ENCODE results near the gene AGFG1. TPM values are rescaled to one million over a fixed set of nuclear protein-coding genes. Genes with fewer than 3 reads are reported as not detected.
A peak's percentile ranks its signal among the peaks of the same experiment; 100 is the strongest.

Gene AGFG1
- total and polyA plus RNA-seq, 3 donors from 2014 or later, result 126 to 192 (median 135) TPM

DNA sequence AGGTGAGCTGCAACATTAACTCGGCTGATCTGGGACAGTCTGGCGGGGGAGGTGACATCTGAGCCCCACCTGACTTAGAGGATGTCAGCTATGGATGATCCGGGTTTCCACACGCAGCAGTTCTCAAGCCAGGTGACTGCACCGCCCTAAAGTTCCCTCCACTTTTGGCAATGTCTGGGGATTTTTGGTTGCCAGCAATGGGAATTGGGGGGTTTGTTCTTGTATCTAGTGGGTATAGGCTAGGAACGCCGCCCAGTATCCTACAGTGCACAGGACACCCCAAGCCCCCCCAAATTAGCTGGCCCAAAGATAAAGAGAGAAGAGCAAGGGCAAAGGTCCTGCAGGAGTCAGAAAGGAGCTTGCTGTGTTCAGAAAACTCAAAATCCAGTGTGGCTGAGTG lies 544 bp upstream of the AGFG1 start:
- Histone ChIP-seq H3K27me3 (no peaks in the 10 kb centered on the region), H3K4me1 (peaks cover 10% of the 10 kb centered on the region), H3K9me3 (no peaks in the 10 kb centered on the region), H3K4me3 (peak overlapping the region; percentile 90 to 91), H3K27ac (no peak overlapping the region), H3K36me3 (ENCODE audit: low read depth, missing control alignments) (no peaks in the 10 kb centered on the region)
- WGBS, 2 donors, result 68 to 78% methylated on average over 7 of the region's 7 CpGs
- TF ChIP-seq, protein P1, sequence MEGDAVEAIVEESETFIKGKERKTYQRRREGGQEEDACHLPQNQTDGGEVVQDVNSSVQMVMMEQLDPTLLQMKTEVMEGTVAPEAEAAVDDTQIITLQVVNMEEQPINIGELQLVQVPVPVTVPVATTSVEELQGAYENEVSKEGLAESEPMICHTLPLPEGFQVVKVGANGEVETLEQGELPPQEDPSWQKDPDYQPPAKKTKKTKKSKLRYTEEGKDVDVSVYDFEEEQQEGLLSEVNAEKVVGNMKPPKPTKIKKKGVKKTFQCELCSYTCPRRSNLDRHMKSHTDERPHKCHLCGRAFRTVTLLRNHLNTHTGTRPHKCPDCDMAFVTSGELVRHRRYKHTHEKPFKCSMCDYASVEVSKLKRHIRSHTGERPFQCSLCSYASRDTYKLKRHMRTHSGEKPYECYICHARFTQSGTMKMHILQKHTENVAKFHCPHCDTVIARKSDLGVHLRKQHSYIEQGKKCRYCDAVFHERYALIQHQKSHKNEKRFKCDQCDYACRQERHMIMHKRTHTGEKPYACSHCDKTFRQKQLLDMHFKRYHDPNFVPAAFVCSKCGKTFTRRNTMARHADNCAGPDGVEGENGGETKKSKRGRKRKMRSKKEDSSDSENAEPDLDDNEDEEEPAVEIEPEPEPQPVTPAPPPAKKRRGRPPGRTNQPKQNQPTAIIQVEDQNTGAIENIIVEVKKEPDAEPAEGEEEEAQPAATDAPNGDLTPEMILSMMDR (IDR thresholded peaks at IDR 0.05), result no peak
- TF ChIP-seq POLR2A (IDR thresholded peaks at IDR 0.05), result no peak
- no peak for DNase-seq
- intact Hi-C loops (cut with DNase I; ENCODE audit: low total_unique reads), result no loop called here

DNA sequence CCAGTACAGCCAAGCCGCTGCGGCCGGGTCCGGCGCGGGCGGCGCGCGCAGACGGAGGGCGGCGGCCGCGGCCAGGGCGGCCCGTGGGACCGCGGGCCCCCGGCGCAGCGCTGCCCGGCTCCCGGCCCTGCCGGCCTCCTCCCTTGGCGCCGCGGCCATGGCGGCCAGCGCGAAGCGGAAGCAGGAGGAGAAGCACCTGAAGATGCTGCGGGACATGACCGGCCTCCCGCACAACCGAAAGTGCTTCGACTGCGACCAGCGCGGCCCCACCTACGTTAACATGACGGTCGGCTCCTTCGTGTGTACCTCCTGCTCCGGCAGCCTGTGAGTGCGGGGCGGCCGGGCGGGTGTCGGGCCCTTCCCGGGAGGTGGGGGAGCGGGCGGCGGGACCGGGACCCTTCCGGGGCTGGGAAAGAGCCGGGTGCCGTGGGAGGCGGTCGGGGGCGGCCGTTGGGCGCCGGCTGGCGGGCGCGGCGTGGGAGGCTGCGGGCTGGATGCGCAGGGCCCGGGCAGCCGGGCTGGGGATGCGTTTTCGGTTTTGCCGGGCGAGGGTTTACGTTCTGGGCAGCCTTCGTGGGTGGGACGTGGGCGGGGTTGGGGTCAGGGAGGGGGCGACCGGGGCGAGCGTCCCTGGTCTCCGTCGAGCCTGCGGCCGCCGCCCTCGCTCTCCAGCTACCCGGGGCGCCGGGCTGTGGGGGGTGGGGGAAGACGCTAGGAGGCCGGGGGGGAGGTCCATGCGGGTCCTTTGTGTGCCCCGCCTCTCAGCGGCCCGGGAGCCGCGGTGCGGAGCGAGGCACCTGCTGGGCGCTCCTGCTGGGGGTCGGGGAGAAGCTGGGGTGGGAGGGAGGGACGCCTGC lies 537 bp downstream of the AGFG1 start:
- intact Hi-C loops (cut with DNase I; ENCODE audit: low total_unique reads), result no loop called here
- 0 to 1% methylated on average over 2 to 55 of the region's 106 CpGs for WGBS, 2 donors
- Histone ChIP-seq H3K9me3 (no peaks in the 10 kb centered on the region), H3K4me1 (peaks cover 10% of the 10 kb centered on the region), H3K27me3 (no peaks in the 10 kb centered on the region), H3K36me3 (ENCODE audit: low read depth, missing control alignments) (no peaks in the 10 kb centered on the region), H3K27ac (peak overlapping the region; percentile 86 to 90), H3K4me3 (peak overlapping the region; percentile 90 to 91)
- no peak for TF ChIP-seq POLR2A (IDR thresholded peaks at IDR 0.05)
- TF ChIP-seq, protein P1 (IDR thresholded peaks at IDR 0.05), result no peak
- DNase-seq, result peak; percentile 65

DNA sequence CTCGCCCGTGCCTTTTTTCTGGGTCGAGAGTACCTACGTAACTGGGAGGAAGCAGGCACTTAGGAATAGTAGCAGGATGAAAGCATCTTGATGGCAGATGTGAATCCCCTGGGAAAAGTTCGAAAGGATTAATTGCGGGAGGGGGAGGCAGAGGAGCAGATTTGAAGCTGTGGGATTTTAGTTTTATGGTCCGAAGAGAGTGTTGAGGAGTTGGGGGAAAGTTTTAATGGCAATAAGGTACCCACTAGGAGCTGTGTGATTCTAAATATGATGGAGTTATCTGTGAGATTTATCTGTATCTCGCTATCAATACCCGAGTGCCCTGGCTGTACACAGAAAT lies 1.1 kb downstream of the AGFG1 start:
- WGBS, 2 donors, result 1 to 3% methylated on average over 9 of the region's 9 CpGs
- Histone ChIP-seq H3K27me3 (no peaks in the 10 kb centered on the region), H3K9me3 (no peaks in the 10 kb centered on the region), H3K4me1 (peaks cover 10% of the 10 kb centered on the region), H3K36me3 (ENCODE audit: low read depth, missing control alignments) (no peaks in the 10 kb centered on the region), H3K4me3 (peak overlapping the region; percentile 90 to 91), H3K27ac (peak overlapping the region; percentile 86 to 90)
- TF ChIP-seq, protein P1 (IDR thresholded peaks at IDR 0.05), result no peak
- no peak for TF ChIP-seq POLR2A (IDR thresholded peaks at IDR 0.05)
- intact Hi-C loops (cut with DNase I; ENCODE audit: low total_unique reads), result no loop called here
- DNase-seq, result no peak

DNA sequence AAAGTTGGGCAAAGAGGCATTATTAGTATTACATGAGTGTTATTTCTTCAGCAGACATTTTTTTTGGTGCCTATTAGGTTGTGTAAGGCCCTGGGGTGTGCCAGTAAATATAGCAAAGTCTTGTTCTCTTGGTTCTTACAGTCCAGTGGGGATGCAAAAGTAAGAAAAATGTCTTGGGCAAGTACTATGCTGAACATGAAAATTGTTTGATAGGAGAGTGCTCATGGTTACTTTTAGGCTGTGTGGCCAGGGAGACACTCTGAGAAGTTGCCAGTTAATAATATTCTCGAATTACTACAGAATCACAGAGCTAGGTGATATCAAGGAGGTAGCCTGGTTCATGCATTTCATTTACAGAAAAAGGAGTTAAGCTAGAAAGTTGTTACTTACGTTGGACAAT lies 1.9 kb downstream of the AGFG1 start:
- H3K27ac ChIP-seq, result no peak overlapping the region
- H3K9me3 ChIP-seq, result no peaks in the 10 kb centered on the region
- peaks cover 10% of the 10 kb centered on the region for H3K4me1 ChIP-seq
- 26 to 34% methylated on average over 2 of the region's 2 CpGs for WGBS, 2 donors
- no peaks in the 10 kb centered on the region for H3K36me3 ChIP-seq (ENCODE audit: low read depth, missing control alignments)
- TF ChIP-seq POLR2A (IDR thresholded peaks at IDR 0.05), result no peak
- TF ChIP-seq, protein P1 (IDR thresholded peaks at IDR 0.05), result no peak
- H3K27me3 ChIP-seq, result no peaks in the 10 kb centered on the region
- no peak for DNase-seq
- intact Hi-C loops (cut with DNase I; ENCODE audit: low total_unique reads), result no loop called here
- H3K4me3 ChIP-seq, result peak overlapping the region in 1 of 2 donors; percentile 90

- Histone ChIP-seq H3K4me1 (peaks cover 15% of the 10 kb centered on the region), H3K36me3 (ENCODE audit: low read depth, missing control alignments) (no peaks in the 10 kb centered on the region), H3K4me3 (no peak overlapping the region), H3K27ac (no peak overlapping the region), H3K27me3 (no peaks in the 10 kb centered on the region), H3K9me3 (no peaks in the 10 kb centered on the region)
- WGBS, 2 donors, result 53 to 55% methylated on average over 3 of the region's 3 CpGs
- intact Hi-C loops (cut with DNase I; ENCODE audit: low total_unique reads), result no loop called here
- no peak for TF ChIP-seq POLR2A (IDR thresholded peaks at IDR 0.05)
- TF ChIP-seq, protein P1 (IDR thresholded peaks at IDR 0.05), result no peak
- no peak for DNase-seq
These were observed 2.5 kb downstream of the AGFG1 start for GRCh38 chr2:227474410-227474809.

All from testis (tissue), 3 donors.